Measurements from ENCODE around the gene NPLOC4. TPM values are rescaled to one million over a fixed set of nuclear protein-coding genes. Genes with fewer than 3 reads are reported as not detected.
A peak's percentile ranks its signal among the peaks of the same experiment; 100 is the strongest.

The NPLOC4 gene
- total RNA-seq, 3 donors from 2014 or later, result 153 to 201 (median 167) TPM

GRCh38 chr17:81563861-81564586, 72.9 kb downstream of the NPLOC4 start:
- ATAC-seq, result no peak
- DNase-seq, result no peak
- Mint-ChIP-seq H3K4me1 (ENCODE audit: low read depth) (peaks cover 3% of the 10 kb centered on the region), H3K27me3 (ENCODE audit: low read depth) (no peaks in the 10 kb centered on the region), H3K4me3 (no peak overlapping the region), H3K36me3 (ENCODE audit: insufficient read depth) (peaks cover 27% of the 10 kb centered on the region), H3K9me3 (no peaks in the 10 kb centered on the region)

- H3K4me3 Mint-ChIP-seq, result no peak overlapping the region
- peaks cover 27% of the 10 kb centered on the region for H3K36me3 Mint-ChIP-seq (ENCODE audit: insufficient read depth)
- no peaks in the 10 kb centered on the region for H3K27me3 Mint-ChIP-seq (ENCODE audit: low read depth)
- peaks cover 3% of the 10 kb centered on the region for H3K4me1 Mint-ChIP-seq (ENCODE audit: low read depth)
- H3K9me3 Mint-ChIP-seq, result no peaks in the 10 kb centered on the region
- ATAC-seq (no peak), DNase-seq (no peak)
These were observed 75.4 kb downstream of the NPLOC4 start for GRCh38 chr17:81561494-81561885.

GRCh38 chr17:81558941-81559806, 77.7 kb downstream of the NPLOC4 start:
- Mint-ChIP-seq H3K27me3 (ENCODE audit: low read depth) (no peaks in the 10 kb centered on the region), H3K4me1 (ENCODE audit: low read depth) (peaks cover 7% of the 10 kb centered on the region), H3K4me3 (no peak overlapping the region), H3K9me3 (no peaks in the 10 kb centered on the region), H3K36me3 (ENCODE audit: insufficient read depth) (peaks cover 15% of the 10 kb centered on the region)
- ATAC-seq (no peak), DNase-seq (no peak)

- Mint-ChIP-seq H3K9me3 (no peaks in the 10 kb centered on the region), H3K4me1 (ENCODE audit: low read depth) (peaks cover 18% of the 10 kb centered on the region), H3K4me3 (no peak overlapping the region), H3K36me3 (ENCODE audit: insufficient read depth) (peaks cover 15% of the 10 kb centered on the region), H3K27me3 (ENCODE audit: low read depth) (no peaks in the 10 kb centered on the region)
- no peak for ATAC-seq
- no peak for DNase-seq
These were observed 78.8 kb downstream of the NPLOC4 start for GRCh38 chr17:81558115-81558468.

GRCh38 chr17:81557276-81558114, 79.4 kb downstream of the NPLOC4 start:
- Mint-ChIP-seq H3K4me3 (no peak overlapping the region), H3K27me3 (ENCODE audit: low read depth) (no peaks in the 10 kb centered on the region), H3K36me3 (ENCODE audit: insufficient read depth) (peaks cover 15% of the 10 kb centered on the region), H3K9me3 (no peaks in the 10 kb centered on the region), H3K4me1 (ENCODE audit: low read depth) (peaks cover 18% of the 10 kb centered on the region)
- DNase-seq (no peak), ATAC-seq (no peak)

GRCh38 chr17:81556863-81557262, 80.0 kb downstream of the NPLOC4 start:
- no peaks in the 10 kb centered on the region for H3K9me3 Mint-ChIP-seq
- ATAC-seq (no peak), DNase-seq (no peak)
- peaks cover 15% of the 10 kb centered on the region for H3K36me3 Mint-ChIP-seq (ENCODE audit: insufficient read depth)
- H3K27me3 Mint-ChIP-seq (ENCODE audit: low read depth), result no peaks in the 10 kb centered on the region
- H3K4me3 Mint-ChIP-seq, result no peak overlapping the region
- H3K4me1 Mint-ChIP-seq (ENCODE audit: low read depth), result peaks cover 18% of the 10 kb centered on the region

- Mint-ChIP-seq H3K9me3 (no peaks in the 10 kb centered on the region), H3K4me3 (no peak overlapping the region), H3K27me3 (ENCODE audit: low read depth) (no peaks in the 10 kb centered on the region), H3K36me3 (ENCODE audit: insufficient read depth) (peaks cover 15% of the 10 kb centered on the region), H3K4me1 (ENCODE audit: low read depth) (peaks cover 21% of the 10 kb centered on the region)
- DNase-seq (no peak), ATAC-seq (no peak)
These were observed 80.7 kb downstream of the NPLOC4 start for GRCh38 chr17:81556175-81556691.

GRCh38 chr17:81553616-81554181, 83.2 kb downstream of the NPLOC4 start:
- peaks cover 23% of the 10 kb centered on the region for H3K36me3 Mint-ChIP-seq (ENCODE audit: insufficient read depth)
- H3K4me3 Mint-ChIP-seq, result peak overlapping the region; percentile 90
- H3K4me1 Mint-ChIP-seq (ENCODE audit: low read depth), result peaks cover 34% of the 10 kb centered on the region
- H3K27me3 Mint-ChIP-seq (ENCODE audit: low read depth), result no peaks in the 10 kb centered on the region
- ATAC-seq, result peak; percentile 5
- H3K9me3 Mint-ChIP-seq, result no peaks in the 10 kb centered on the region
- no peak for DNase-seq

- Mint-ChIP-seq H3K36me3 (ENCODE audit: insufficient read depth) (peaks cover 20% of the 10 kb centered on the region), H3K27me3 (ENCODE audit: low read depth) (no peaks in the 10 kb centered on the region), H3K4me3 (peak overlapping the region; percentile 90), H3K9me3 (no peaks in the 10 kb centered on the region), H3K4me1 (ENCODE audit: low read depth) (peaks cover 34% of the 10 kb centered on the region)
- peak; percentile 79 to 80 for ATAC-seq
- DNase-seq, result peak; percentile 64
These were observed 83.8 kb downstream of the NPLOC4 start for GRCh38 chr17:81553018-81553615.

GRCh38 chr17:81552244-81553017, 84.5 kb downstream of the NPLOC4 start, which contains the start of gene FAAP100:
FAAP100 (minus strand) TSS chr17:81552353; CDS start chr17:81552330, 23 bp downstream.
- ATAC-seq (peak; percentile 61 to 63), DNase-seq (peak; percentile 74)

GRCh38 chr17:81551458-81552243, 85.3 kb downstream of the NPLOC4 start:
- ATAC-seq (peak; percentile 2 to 5), DNase-seq (no peak)
- no peaks in the 10 kb centered on the region for H3K27me3 Mint-ChIP-seq (ENCODE audit: low read depth)
- peaks cover 16% of the 10 kb centered on the region for H3K36me3 Mint-ChIP-seq (ENCODE audit: insufficient read depth)
- no peaks in the 10 kb centered on the region for H3K9me3 Mint-ChIP-seq
- peak overlapping the region; percentile 88 for H3K4me3 Mint-ChIP-seq
- peaks cover 34% of the 10 kb centered on the region for H3K4me1 Mint-ChIP-seq (ENCODE audit: low read depth)

More at GRCh38 chr17:81552244-81553017, 84.5 kb downstream of the NPLOC4 start, which contains the start of gene FAAP100:
- peaks cover 34% of the 10 kb centered on the region for H3K4me1 Mint-ChIP-seq (ENCODE audit: low read depth)
- H3K27me3 Mint-ChIP-seq (ENCODE audit: low read depth), result no peaks in the 10 kb centered on the region
- peaks cover 19% of the 10 kb centered on the region for H3K36me3 Mint-ChIP-seq (ENCODE audit: insufficient read depth)
- H3K4me3 Mint-ChIP-seq, result peak within 1 kb of the TSS; percentile 90
- H3K9me3 Mint-ChIP-seq, result no peaks in the 10 kb centered on the region

GRCh38 chr17:81550830-81551457, 86.0 kb downstream of the NPLOC4 start:
- Mint-ChIP-seq H3K9me3 (no peaks in the 10 kb centered on the region), H3K4me3 (peak overlapping the region; percentile 88), H3K36me3 (ENCODE audit: insufficient read depth) (peaks cover 14% of the 10 kb centered on the region), H3K27me3 (ENCODE audit: low read depth) (no peaks in the 10 kb centered on the region), H3K4me1 (ENCODE audit: low read depth) (peaks cover 34% of the 10 kb centered on the region)
- no peak for DNase-seq
- no peak for ATAC-seq

All from activated T-cell treated with anti-CD3 and anti-CD28 coated beads, Interleukin-2, amount 50 U/mL, for 4 hours (primary cell).